ENCODE results near the gene EZH1.

The EZH1 gene

DNA sequence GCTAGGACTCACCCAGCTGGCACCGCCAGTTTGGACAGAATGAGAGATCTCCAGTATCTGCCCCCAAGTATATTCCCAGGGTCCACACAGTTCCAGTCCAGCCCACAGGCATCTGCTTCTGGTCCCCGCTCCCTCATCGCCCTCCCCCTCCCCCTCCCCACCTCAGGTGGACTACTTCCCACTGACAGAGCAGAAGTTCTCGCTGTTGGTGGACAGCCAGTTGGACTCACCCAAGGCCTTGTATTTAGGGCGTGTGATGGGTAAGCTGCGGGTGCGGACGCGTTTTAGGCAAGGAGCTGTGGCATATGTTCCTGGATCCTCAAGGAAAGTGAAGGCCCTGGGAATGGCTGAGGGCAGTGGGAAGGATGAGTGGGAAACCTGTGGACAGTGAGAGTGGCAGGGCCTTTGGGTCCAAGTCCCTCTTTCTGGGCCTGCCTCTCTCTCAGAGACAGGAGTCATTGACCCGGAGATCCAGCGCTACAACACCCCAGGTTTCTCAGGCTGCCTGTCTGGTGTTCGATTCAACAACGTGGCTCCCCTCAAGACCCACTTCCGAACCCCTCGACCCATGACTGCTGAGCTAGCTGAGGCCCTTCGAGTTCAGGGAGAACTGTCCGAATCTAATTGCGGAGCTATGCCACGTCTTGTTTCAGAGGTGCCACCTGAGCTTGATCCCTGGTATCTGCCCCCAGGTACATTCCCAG is 47.6 kb downstream of the EZH1 start:
- Histone ChIP-seq H3K27ac (ENCODE audit: low read depth, low read length) (no peak overlapping the region), H3K36me3 (ENCODE audit: control insufficient read depth in 1 of 2, insufficient read depth in 2 of 2, low read length in 2 of 2) (peaks cover 21 to 38% of the 10 kb centered on the region in 2 donors), H3K27me3 (ENCODE audit: control insufficient read depth in 1 of 2, insufficient read depth in 2 of 2, low read length in 2 of 2) (no peaks in the 10 kb centered on the region)

DNA sequence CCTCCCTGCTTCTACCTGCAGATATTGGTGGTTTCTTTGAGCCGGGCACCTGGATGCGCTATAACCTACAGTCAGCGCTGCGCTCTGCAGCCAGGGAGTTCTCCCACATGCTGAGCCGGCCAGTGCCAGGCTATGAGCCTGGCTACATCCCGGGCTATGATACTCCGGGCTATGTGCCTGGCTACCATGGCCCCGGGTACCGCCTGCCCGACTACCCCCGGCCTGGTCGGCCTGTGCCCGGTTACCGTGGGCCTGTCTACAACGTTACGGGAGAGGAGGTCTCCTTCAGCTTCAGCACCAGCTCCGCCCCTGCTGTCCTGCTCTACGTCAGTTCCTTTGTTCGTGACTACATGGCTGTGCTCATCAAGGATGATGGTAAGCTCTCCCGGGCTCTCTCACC is 49.3 kb downstream of the EZH1 start:
- peaks cover 5 to 20% of the 10 kb centered on the region in 2 donors for H3K36me3 ChIP-seq (ENCODE audit: control insufficient read depth in 1 of 2, insufficient read depth in 2 of 2, low read length in 2 of 2)
- no peaks in the 10 kb centered on the region for H3K9me3 ChIP-seq (ENCODE audit: control insufficient read depth in 1 of 2, low read length in 2 of 2)
- no peak overlapping the region for H3K9ac ChIP-seq (ENCODE audit: low read depth in 1 of 2, low read length in 2 of 2)
- H3K4me1 ChIP-seq (ENCODE audit: control insufficient read depth in 1 of 2, insufficient read depth in 2 of 2, low read length in 2 of 2), result no peaks in the 10 kb centered on the region
- H3K27me3 ChIP-seq (ENCODE audit: control insufficient read depth in 1 of 2, insufficient read depth in 2 of 2, low read length in 2 of 2), result no peaks in the 10 kb centered on the region
- H3K27ac ChIP-seq (ENCODE audit: low read depth, low read length), result no peak overlapping the region
- no peak overlapping the region for H3K4me3 ChIP-seq (ENCODE audit: low read depth in 1 of 2, low read length in 2 of 2)

More for the DNA sequence above, 47.6 kb downstream of the EZH1 start:
- H3K9me3 ChIP-seq (ENCODE audit: control insufficient read depth in 1 of 2, low read length in 2 of 2), result no peaks in the 10 kb centered on the region
- H3K9ac ChIP-seq (ENCODE audit: low read depth in 1 of 2, low read length in 2 of 2), result no peak overlapping the region
- H3K4me3 ChIP-seq (ENCODE audit: low read depth in 1 of 2, low read length in 2 of 2), result no peak overlapping the region
- no peaks in the 10 kb centered on the region for H3K4me1 ChIP-seq (ENCODE audit: control insufficient read depth in 1 of 2, insufficient read depth in 2 of 2, low read length in 2 of 2)

DNA sequence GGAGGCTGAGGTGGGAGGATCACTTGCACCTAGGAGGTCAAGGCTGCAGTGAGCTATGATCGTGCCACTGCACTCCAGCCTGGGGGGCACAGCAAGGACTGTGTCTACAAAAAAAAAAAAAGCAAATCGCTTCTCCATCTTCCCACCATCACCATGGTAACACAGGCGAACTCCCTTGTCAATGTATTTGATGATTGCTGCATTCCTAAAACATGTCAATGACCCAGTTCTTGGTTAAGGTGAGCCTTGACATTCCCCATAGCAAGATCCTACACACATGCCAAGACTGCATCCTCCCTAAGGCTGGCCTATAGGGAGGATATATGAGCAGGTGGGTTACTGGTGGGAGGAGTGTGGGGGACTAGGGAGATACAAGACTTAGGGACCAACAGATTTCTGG is 50.3 kb downstream of the EZH1 start:
- no peak overlapping the region for H3K27ac ChIP-seq (ENCODE audit: low read depth, low read length)
- H3K4me1 ChIP-seq (ENCODE audit: control insufficient read depth in 1 of 2, insufficient read depth in 2 of 2, low read length in 2 of 2), result no peaks in the 10 kb centered on the region
- no peaks in the 10 kb centered on the region for H3K9me3 ChIP-seq (ENCODE audit: control insufficient read depth in 1 of 2, low read length in 2 of 2)
- no peaks in the 10 kb centered on the region for H3K27me3 ChIP-seq (ENCODE audit: control insufficient read depth in 1 of 2, insufficient read depth in 2 of 2, low read length in 2 of 2)
- H3K36me3 ChIP-seq (ENCODE audit: control insufficient read depth in 1 of 2, insufficient read depth in 2 of 2, low read length in 2 of 2), result peaks cover 0 to 15% of the 10 kb centered on the region in 2 donors
- H3K4me3 ChIP-seq (ENCODE audit: low read depth in 1 of 2, low read length in 2 of 2), result no peak overlapping the region
- H3K9ac ChIP-seq (ENCODE audit: low read depth in 1 of 2, low read length in 2 of 2), result no peak overlapping the region

DNA sequence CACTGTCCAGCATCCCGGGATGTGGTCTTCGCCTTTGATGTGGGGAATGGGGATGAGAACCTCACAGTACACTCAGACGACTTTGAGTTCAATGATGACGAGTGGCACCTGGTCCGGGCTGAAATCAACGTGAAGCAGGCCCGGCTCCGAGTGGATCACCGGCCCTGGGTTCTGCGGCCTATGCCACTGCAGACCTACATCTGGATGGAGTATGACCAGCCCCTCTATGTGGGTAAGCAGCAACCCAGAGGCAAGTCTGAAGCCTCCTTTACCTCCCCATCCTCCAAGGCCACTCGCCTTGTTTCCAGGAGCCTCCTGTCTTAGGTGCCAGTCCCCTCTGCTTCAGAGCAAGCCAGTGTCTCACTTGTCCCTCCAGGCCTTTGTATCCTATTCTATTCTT is 52.4 kb downstream of the EZH1 start:
- Histone ChIP-seq H3K36me3 (ENCODE audit: control insufficient read depth in 1 of 2, insufficient read depth in 2 of 2, low read length in 2 of 2) (peaks cover 0 to 10% of the 10 kb centered on the region in 2 donors), H3K9ac (ENCODE audit: low read depth in 1 of 2, low read length in 2 of 2) (no peak overlapping the region), H3K4me3 (ENCODE audit: low read depth in 1 of 2, low read length in 2 of 2) (no peak overlapping the region), H3K9me3 (ENCODE audit: control insufficient read depth in 1 of 2, low read length in 2 of 2) (no peaks in the 10 kb centered on the region), H3K27ac (ENCODE audit: low read depth, low read length) (no peak overlapping the region), H3K27me3 (ENCODE audit: control insufficient read depth in 1 of 2, insufficient read depth in 2 of 2, low read length in 2 of 2) (no peaks in the 10 kb centered on the region), H3K4me1 (ENCODE audit: control insufficient read depth in 1 of 2, insufficient read depth in 2 of 2, low read length in 2 of 2) (no peaks in the 10 kb centered on the region)

DNA sequence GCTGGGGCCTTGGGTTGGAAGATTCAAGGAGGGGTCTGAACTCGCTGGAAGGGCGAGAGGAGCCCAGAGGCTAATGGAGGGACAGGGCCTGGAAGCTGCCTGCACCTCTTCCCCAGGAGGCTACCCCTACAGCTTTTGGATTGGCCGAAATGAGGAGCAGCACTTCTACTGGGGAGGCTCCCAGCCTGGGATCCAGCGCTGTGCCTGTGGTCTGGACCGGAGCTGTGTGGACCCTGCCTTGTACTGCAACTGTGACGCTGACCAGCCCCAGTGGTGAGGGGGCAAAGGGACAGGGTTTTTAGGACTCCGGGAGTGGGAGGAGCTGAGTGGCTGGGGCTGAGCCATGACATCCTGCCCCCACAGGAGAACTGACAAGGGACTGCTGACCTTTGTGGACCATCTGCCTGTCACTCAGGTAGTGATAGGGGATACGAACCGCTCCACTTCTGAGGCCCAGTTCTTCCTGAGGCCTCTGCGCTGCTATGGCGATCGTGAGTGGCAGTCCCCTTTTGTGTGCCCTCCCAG is 53.8 kb downstream of the EZH1 start:
- Histone ChIP-seq H3K27ac (ENCODE audit: low read depth, low read length) (no peak overlapping the region), H3K36me3 (ENCODE audit: control insufficient read depth in 1 of 2, insufficient read depth in 2 of 2, low read length in 2 of 2) (peaks cover 0 to 7% of the 10 kb centered on the region in 2 donors), H3K4me3 (ENCODE audit: low read depth in 1 of 2, low read length in 2 of 2) (no peak overlapping the region), H3K4me1 (ENCODE audit: control insufficient read depth in 1 of 2, insufficient read depth in 2 of 2, low read length in 2 of 2) (no peaks in the 10 kb centered on the region), H3K9ac (ENCODE audit: low read depth in 1 of 2, low read length in 2 of 2) (no peak overlapping the region), H3K27me3 (ENCODE audit: control insufficient read depth in 1 of 2, insufficient read depth in 2 of 2, low read length in 2 of 2) (peaks cover 5 to 7% of the 10 kb centered on the region in 2 donors), H3K9me3 (ENCODE audit: control insufficient read depth in 1 of 2, low read length in 2 of 2) (no peaks in the 10 kb centered on the region)

DNA sequence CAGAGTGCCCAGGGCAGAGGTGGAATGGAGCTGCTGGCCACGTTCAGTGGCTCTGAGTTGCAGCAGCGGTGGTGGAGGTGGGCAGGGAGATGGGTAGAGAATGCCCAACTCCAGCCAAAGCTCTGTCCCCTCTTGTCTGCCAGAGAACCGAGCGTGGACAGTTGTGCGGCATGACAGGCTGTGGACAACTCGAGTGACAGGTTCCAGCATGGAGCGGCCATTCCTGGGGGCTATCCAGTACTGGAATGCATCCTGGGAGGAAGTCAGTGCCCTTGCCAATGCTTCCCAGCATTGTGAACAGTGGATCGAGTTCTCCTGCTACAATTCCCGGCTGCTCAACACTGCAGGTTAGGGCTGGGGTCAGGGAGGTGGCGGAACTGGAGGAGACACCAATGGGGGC is 54.2 kb downstream of the EZH1 start:
- no peak overlapping the region for H3K9ac ChIP-seq (ENCODE audit: low read depth in 1 of 2, low read length in 2 of 2)
- peaks cover 5 to 12% of the 10 kb centered on the region in 2 donors for H3K27me3 ChIP-seq (ENCODE audit: control insufficient read depth in 1 of 2, insufficient read depth in 2 of 2, low read length in 2 of 2)
- no peaks in the 10 kb centered on the region for H3K9me3 ChIP-seq (ENCODE audit: control insufficient read depth in 1 of 2, low read length in 2 of 2)
- peaks cover 0 to 3% of the 10 kb centered on the region in 2 donors for H3K36me3 ChIP-seq (ENCODE audit: control insufficient read depth in 1 of 2, insufficient read depth in 2 of 2, low read length in 2 of 2)
- H3K4me1 ChIP-seq (ENCODE audit: control insufficient read depth in 1 of 2, insufficient read depth in 2 of 2, low read length in 2 of 2), result peaks cover 0 to 3% of the 10 kb centered on the region in 2 donors
- H3K27ac ChIP-seq (ENCODE audit: low read depth, low read length), result no peak overlapping the region
- no peak overlapping the region for H3K4me3 ChIP-seq (ENCODE audit: low read depth in 1 of 2, low read length in 2 of 2)

DNA sequence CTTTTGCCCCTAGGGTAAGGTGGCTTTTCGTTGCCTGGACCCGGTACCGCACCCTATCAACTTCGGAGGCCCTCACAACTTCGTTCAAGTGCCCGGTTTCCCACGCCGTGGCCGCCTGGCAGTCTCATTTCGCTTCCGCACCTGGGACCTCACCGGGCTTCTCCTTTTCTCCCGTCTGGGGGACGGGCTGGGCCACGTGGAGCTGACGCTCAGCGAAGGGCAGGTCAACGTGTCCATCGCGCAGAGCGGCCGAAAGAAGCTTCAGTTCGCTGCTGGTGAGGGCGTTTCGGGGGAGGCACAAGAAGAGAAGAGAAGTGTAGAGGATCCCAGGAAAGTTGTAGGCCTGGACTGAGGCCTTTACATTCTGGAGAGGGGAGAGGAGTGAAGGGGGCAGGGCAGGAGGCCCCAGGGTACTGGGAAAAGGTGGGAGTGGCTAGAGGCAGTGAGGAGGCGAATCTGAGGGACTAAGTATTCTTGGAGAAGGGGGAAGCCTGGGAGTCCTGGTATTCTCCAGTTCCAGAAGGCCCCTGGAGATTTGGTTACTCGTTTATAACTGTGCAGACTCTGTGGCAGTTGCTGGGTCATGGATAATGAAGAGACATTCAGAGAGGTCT is 57.0 kb downstream of the EZH1 start:
- Histone ChIP-seq H3K4me1 (ENCODE audit: control insufficient read depth in 1 of 2, insufficient read depth in 2 of 2, low read length in 2 of 2) (peaks cover 14 to 21% of the 10 kb centered on the region in 2 donors), H3K4me3 (ENCODE audit: low read depth in 1 of 2, low read length in 2 of 2) (no peak overlapping the region), H3K9ac (ENCODE audit: low read depth in 1 of 2, low read length in 2 of 2) (no peak overlapping the region), H3K27ac (ENCODE audit: low read depth, low read length) (no peak overlapping the region), H3K9me3 (ENCODE audit: control insufficient read depth in 1 of 2, low read length in 2 of 2) (no peaks in the 10 kb centered on the region), H3K36me3 (ENCODE audit: control insufficient read depth in 1 of 2, insufficient read depth in 2 of 2, low read length in 2 of 2) (peaks cover 0 to 3% of the 10 kb centered on the region in 2 donors), H3K27me3 (ENCODE audit: control insufficient read depth in 1 of 2, insufficient read depth in 2 of 2, low read length in 2 of 2) (peaks cover 13 to 35% of the 10 kb centered on the region in 2 donors)

DNA sequence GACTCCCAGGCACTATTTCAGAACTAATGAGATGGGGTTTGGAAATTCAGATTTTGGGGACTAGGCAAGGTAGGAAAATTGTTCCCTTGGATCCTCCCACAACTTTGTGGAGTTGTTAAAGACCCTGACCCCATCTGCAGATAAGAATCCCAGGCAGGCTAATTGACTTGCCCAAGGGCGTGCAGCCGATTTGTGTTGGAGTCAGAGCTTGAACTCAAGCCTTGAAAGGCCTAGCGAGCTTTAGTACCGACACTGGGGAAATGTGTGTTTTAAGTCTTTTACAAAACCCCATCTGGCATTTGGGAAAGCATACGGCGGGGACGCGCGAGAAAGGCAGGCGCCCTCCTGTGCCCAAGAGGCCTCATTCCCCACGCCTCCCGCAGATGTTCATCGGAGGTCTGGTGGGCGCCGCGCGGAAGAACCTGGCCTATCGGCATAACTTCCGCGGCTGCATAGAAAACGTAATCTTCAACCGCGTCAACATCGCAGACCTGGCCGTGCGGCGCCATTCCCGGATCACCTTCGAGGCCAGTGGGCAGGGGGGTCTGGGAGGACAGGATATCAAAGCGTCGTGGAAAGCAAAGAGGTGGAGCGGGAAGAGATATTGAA is 58.2 kb downstream of the EZH1 start:
- peaks cover 18 to 40% of the 10 kb centered on the region in 2 donors for H3K27me3 ChIP-seq (ENCODE audit: control insufficient read depth in 1 of 2, insufficient read depth in 2 of 2, low read length in 2 of 2)
- no peaks in the 10 kb centered on the region for H3K9me3 ChIP-seq (ENCODE audit: control insufficient read depth in 1 of 2, low read length in 2 of 2)
- H3K4me3 ChIP-seq (ENCODE audit: low read depth in 1 of 2, low read length in 2 of 2), result no peak overlapping the region
- H3K9ac ChIP-seq (ENCODE audit: low read depth in 1 of 2, low read length in 2 of 2), result no peak overlapping the region
- H3K36me3 ChIP-seq (ENCODE audit: control insufficient read depth in 1 of 2, insufficient read depth in 2 of 2, low read length in 2 of 2), result peaks cover 0 to 3% of the 10 kb centered on the region in 2 donors
- no peak overlapping the region for H3K27ac ChIP-seq (ENCODE audit: low read depth, low read length)
- H3K4me1 ChIP-seq (ENCODE audit: control insufficient read depth in 1 of 2, insufficient read depth in 2 of 2, low read length in 2 of 2), result peaks cover 20 to 33% of the 10 kb centered on the region in 2 donors

DNA sequence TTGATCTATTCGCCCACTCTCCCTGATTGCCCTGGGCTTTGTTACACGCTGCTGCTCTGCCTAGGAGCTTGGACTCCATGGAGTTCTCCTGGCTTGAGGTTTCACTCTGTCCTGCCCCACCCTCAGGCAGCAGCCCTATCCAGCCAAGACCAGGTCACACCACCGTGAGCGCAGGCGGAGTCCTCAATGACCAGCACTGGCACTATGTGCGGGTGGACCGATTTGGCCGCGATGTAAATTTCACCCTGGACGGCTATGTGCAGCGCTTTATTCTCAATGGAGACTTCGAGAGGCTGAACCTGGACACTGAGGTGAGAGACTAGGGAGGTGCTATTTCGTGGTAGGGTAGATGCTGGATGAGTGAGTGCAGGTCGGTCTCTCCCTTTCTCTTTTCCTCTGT is 59.0 kb downstream of the EZH1 start:
- H3K4me3 ChIP-seq (ENCODE audit: low read depth in 1 of 2, low read length in 2 of 2), result no peak overlapping the region
- peaks cover 0 to 3% of the 10 kb centered on the region in 2 donors for H3K36me3 ChIP-seq (ENCODE audit: control insufficient read depth in 1 of 2, insufficient read depth in 2 of 2, low read length in 2 of 2)
- no peak overlapping the region for H3K27ac ChIP-seq (ENCODE audit: low read depth, low read length)
- peaks cover 23 to 38% of the 10 kb centered on the region in 2 donors for H3K4me1 ChIP-seq (ENCODE audit: control insufficient read depth in 1 of 2, insufficient read depth in 2 of 2, low read length in 2 of 2)
- peaks cover 22 to 46% of the 10 kb centered on the region in 2 donors for H3K27me3 ChIP-seq (ENCODE audit: control insufficient read depth in 1 of 2, insufficient read depth in 2 of 2, low read length in 2 of 2)
- no peaks in the 10 kb centered on the region for H3K9me3 ChIP-seq (ENCODE audit: control insufficient read depth in 1 of 2, low read length in 2 of 2)
- no peak overlapping the region for H3K9ac ChIP-seq (ENCODE audit: low read depth in 1 of 2, low read length in 2 of 2)

DNA sequence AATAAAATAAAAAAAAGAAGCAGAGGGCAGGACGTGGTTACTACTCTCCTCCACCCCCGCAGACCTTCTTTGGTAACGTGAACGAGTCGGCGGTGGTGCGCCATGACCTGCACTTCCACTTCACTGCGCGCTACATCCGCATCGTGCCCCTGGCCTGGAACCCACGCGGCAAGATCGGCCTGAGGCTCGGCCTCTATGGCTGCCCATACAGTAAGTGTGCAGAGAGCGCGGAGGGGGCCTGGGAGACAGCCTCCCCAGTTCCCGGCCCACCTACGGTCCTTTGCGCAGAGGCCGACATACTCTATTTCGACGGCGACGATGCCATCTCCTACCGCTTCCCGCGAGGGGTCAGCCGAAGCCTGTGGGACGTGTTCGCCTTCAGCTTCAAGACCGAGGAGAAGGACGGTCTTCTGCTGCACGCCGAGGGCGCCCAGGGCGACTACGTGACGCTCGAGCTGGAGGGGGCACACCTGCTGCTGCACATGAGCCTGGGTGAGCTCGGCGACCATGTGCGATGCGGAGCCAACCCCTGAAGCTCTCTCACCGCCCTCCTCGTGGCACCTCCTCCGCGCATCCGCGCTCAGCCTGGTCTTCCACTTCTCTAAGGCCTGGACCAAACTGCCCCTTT is 59.8 kb downstream of the EZH1 start:
- no peak overlapping the region for H3K27ac ChIP-seq (ENCODE audit: low read depth, low read length)
- no peak overlapping the region for H3K9ac ChIP-seq (ENCODE audit: low read depth in 1 of 2, low read length in 2 of 2)
- no peaks in the 10 kb centered on the region for H3K9me3 ChIP-seq (ENCODE audit: control insufficient read depth in 1 of 2, low read length in 2 of 2)
- peaks cover 22 to 46% of the 10 kb centered on the region in 2 donors for H3K27me3 ChIP-seq (ENCODE audit: control insufficient read depth in 1 of 2, insufficient read depth in 2 of 2, low read length in 2 of 2)
- peaks cover 30 to 45% of the 10 kb centered on the region in 2 donors for H3K4me1 ChIP-seq (ENCODE audit: control insufficient read depth in 1 of 2, insufficient read depth in 2 of 2, low read length in 2 of 2)
- H3K4me3 ChIP-seq (ENCODE audit: low read depth in 1 of 2, low read length in 2 of 2), result no peak overlapping the region
- peaks cover 0 to 3% of the 10 kb centered on the region in 2 donors for H3K36me3 ChIP-seq (ENCODE audit: control insufficient read depth in 1 of 2, insufficient read depth in 2 of 2, low read length in 2 of 2)
